Right ventricle myocardium superior (tissue), 1 donor: ENCODE measurements around the gene CEPT1. TPM values are rescaled to one million over a fixed set of nuclear protein-coding genes. Genes with fewer than 3 reads are reported as not detected.

Experiments
- ATAC-seq: fragments of 200-7000 bp; cut with Tn5 transposase; one replicate; pipeline ENCODE4 v1.9.1; 2020; ENCODE audit warnings: mild to moderate bottlenecking; ENCODE audit not compliant: poor library complexity
- DNase-seq: peaks from one replicate; pipeline ENCODE4 v3.0.0-alpha.2; 2020
- intact Hi-C: fragments of 100-400 bp; cut with DNase I; formaldehyde crosslinking; loops from one replicate; pipeline ENCODE4 v1.11.2; 2022
- total RNA-seq: library from RNA; stranded (reverse); fragmentation: NEBNext Ultra II Directional; extraction: Animal tissue kit (Norgen Biotek cat#: 25700); gene quantifications from one replicate; pipeline ENCODE4 v1.2.1, GENCODE V29; 2021
- donor health status: DM: no; HTN: yes; CAD: no; lungs with severe emphysema.

The CEPT1 gene
- total RNA-seq, 1 donor from 2014 or later: 11.6 TPM

DNA sequence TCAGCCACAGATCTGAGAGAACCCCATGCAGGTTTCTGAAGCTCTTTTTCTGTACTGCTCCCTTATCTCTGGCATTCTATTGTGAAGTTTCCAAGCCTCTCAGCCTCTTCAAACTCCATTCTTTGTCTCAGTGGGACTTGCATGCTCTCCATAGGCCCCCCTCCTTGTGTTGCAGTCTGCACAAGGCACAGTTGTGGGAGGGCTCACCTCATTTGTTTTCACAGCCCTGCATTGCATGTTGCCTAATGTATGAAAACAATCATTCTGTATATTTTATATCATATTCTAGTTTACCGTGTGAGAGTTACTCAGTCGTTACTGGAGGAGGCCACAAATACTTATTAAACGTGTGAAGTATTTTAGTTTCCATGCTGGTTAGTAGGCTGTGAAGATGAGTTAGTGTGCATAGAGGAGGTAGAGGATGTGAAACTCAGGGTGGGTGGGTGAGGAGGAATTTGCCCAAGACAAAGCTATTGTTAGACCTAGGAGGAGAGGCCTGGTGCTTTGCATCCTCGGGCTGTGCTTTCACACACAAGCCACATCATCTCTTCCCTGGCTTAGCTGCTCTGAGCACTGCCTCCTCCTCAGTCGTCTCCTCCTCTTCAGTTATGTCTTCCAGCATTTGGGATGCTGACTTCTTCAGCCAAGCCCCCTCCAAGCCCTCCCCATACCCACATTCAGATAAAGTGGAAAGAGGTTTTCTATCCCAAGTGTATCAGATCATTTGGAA lies 79.7 kb downstream of the CEPT1 start:
- ATAC-seq (peak; percentile 23), DNase-seq (no peak)
- intact Hi-C loops: loop anchor here (5.0 kb wide), 1 partner anchor 113 kb away; no protein-coding TSS in a partner anchor

- DNase-seq: no peak
- intact Hi-C loops: loop anchor here (5.0 kb wide), 1 partner anchor 112 kb away; no protein-coding TSS in a partner anchor
- ATAC-seq: no peak
These were observed 80.4 kb downstream of the CEPT1 start for GRCh38 chr1:111220302-111220890.

DNA sequence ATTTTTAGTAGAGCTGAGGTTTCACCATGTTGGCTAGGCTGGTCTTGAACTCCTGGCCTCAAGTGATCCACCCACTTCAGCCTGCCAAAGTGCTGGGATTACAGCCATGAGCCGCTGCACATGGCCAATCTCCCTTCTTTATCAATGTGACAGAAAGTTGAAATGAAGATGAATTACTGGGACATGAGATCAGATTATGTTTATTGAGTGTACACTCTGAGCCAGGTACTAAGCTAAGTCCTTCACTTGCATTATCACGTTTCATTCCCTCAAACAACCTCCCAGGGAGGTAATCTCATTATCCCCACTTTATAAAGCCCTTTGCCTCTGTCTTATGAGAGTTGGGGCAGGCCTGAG lies 81.2 kb downstream of the CEPT1 start:
- ATAC-seq (no peak), DNase-seq (no peak)
- intact Hi-C loops: loop anchor here (5.0 kb wide), 1 partner anchor 111 kb away; no protein-coding TSS in a partner anchor

- intact Hi-C loops: loop anchor here (2.0 to 5.0 kb wide), 2 partner anchors 111 to 179 kb away; no protein-coding TSS in a partner anchor
- ATAC-seq: peak; percentile 18
These were observed 81.7 kb downstream of the CEPT1 start for GRCh38 chr1:111221633-111222291.

GRCh38 chr1:111222308-111223125 lies 82.5 kb downstream of the CEPT1 start:
- peak; percentile 82 for ATAC-seq
- intact Hi-C loops: loop anchor here (2.0 to 5.0 kb wide), 2 partner anchors 110 to 178 kb away; no protein-coding TSS in a partner anchor

More at GRCh38 chr1:111221633-111222291, 81.7 kb downstream of the CEPT1 start:
- DNase-seq: no peak

DNA sequence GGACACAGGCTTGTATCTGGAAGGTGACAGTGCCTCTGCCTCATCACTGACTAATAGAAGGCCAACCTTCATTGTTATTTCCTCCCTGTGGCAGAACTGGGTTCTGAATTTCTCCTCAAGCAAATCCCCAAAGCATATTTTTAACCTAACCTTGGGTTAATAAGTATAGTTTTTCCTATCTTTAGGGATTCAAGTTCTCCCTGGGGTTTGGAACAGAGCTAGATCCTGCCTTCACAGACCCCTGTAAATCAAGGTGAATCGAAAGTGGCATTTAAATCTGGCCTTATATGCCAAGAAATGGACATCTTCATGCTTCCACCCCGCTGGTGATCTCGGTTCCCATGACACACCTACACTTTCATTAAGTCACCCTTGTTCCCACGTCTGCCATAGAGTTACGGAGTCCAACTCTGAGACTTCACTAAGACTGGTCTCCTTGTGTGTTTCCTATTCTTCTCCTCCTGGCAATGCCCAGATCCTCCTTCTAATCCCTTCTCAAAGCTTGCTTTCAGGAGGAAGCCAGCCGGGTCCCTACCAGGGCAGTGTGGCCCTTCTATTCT lies 83.2 kb downstream of the CEPT1 start:
- intact Hi-C loops: loop anchor here (2.0 to 5.0 kb wide), 2 partner anchors 109 to 178 kb away; no protein-coding TSS in a partner anchor
- DNase-seq: no peak
- ATAC-seq: no peak

More at GRCh38 chr1:111222308-111223125, 82.5 kb downstream of the CEPT1 start:
- peak; percentile 79 for DNase-seq

- DNase-seq (no peak), ATAC-seq (no peak)
- intact Hi-C loops: no loop called here
These were observed 85.1 kb downstream of the CEPT1 start for GRCh38 chr1:111225091-111225490.

GRCh38 chr1:111225717-111226400 lies 85.8 kb downstream of the CEPT1 start:
- intact Hi-C loops: no loop called here
- ATAC-seq (no peak), DNase-seq (no peak)

DNA sequence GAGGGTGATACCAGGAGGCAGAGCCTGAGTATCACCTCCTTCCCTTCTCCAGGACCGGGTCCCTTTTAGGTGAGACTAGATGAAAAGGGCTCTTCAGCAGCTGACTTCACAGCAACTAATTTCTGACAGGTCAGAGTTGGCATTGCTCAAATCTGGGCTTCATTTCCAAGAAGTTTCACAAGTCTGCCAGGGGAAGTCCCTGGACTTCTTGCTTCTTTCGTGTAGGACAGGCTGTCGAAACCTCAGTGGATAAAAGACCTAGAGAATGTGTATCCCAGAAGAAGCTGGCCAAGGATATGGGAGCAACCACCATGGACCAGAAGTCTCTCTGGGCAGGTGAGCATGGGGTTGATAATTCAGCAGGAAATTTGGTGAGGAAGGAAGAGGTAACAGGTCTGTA lies 87.4 kb downstream of the CEPT1 start, which contains the start of gene CHI3L2:
CHI3L2 (plus strand) TSS at position 280 of the 400 bp plus-strand sequence; CDS start at position 297, 17 bp downstream.
- intact Hi-C loops: no loop called here
- DNase-seq: no peak

DNA sequence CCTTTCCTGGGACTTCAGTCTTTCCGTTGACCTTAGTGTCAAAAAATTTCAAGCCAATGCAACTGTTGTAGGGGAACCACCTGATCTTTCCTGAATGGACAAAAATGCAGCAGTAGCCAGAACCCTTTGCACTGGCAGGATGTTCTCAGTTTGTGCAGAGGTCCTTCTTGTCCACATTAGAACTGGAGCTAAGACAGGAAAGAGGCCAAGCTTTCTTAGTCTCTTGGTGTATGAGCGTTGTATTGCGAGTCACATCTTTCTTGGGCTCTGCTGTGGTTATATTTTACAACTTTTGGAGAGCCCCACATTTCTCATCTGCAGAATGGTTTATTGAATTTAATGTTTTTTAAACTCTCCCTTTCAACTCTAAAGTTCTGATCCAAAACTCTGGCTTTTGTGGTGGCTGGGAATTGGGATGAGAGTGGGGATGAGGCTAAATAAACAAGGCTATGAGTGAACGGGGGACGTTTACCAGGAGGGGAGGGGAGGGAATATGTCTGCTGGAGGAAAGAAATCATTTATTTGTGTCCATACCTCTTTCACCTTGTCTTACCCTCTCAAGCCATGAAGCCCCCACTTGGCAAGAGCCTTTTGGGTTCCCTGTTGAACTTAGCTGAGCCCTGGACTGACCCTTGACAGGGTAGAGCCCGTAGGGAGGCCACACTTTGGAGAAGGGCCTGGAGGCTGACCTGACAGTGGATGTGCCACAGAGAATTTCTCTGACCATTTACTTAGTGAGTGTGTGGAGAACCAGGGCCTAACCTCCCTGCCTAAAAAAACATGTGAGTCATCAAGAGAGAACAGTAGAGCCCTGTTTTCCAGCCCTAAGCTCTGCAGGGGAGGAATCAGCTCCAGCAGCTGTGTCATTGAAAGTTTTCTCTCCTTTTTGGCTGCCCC lies 88.1 kb downstream of the CEPT1 start:
- peak; percentile 62 for DNase-seq
- intact Hi-C loops: no loop called here
- peak; percentile 94 for ATAC-seq

More for the DNA sequence above, 87.4 kb downstream of the CEPT1 start, which contains the start of gene CHI3L2:
- peak; percentile 48 for ATAC-seq

DNA sequence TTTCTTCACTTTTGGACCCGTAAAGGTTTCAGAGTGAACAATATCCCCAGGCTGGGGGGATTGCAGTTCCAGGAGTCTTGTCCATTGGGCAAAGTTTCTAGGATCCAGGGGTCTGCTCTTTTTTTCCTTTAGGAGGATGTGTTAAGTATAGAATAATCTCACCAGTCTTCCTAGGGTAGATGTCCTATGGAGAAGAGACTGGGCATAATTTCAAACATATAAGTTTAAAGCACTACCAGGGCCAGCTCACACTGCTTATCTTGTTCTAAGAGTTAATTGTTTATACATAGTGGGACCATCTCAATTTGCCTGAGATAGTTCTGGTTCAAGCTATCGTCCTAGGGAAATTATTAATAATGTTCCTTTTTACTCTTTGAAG lies 88.7 kb downstream of the CEPT1 start:
- DNase-seq (no peak), ATAC-seq (no peak)
- intact Hi-C loops: no loop called here

DNA sequence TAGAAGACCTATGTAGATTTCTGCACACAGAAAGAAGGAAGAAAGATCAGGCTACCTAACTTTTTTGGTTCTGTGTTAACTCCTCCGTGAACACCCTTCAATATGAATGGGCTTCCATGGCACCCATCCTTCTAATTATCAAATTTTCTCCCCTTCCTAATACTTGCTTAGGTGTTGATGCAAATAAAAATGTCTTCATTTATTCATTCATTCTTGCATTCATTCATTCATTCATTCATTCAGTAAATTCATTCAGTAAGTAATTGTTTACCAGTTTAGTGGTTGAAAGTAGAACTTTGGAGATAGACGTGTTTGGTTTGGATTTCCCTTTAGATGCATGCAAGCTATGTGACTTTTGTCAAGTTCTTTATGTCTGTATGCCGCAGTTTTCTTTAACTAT lies 92.1 kb downstream of the CEPT1 start:
- no peak for ATAC-seq
- DNase-seq: no peak
- intact Hi-C loops: no loop called here

- intact Hi-C loops: no loop called here
- DNase-seq: no peak
- no peak for ATAC-seq
These were observed 94.2 kb downstream of the CEPT1 start for GRCh38 chr1:111234258-111234657.
